Spleen (tissue), 7 donors: ENCODE measurements around the gene BRINP1.

Source experiments
- CTCF ChIP-seq, 11 experiments: fragments of 200-600 bp in 7 of 11; fragments of 450-650 bp in 4 of 11; sonication (generic) in 4 of 11; IDR thresholded peaks in 8 of 11; conservative IDR thresholded peaks in 3 of 11; 1 replicate in 7 of 11; 2 replicates in 4 of 11; pipeline versions ENCODE4 v1.4.0 to v1.8.0; 2016 to 2021; ENCODE audit warnings: antibody characterized with exemption in 11 of 11, inconsistent platforms in 4 of 11, mild to moderate bottlenecking in 1 of 11
- POLR2AphosphoS5 ChIP-seq, 3 donors: sonication (generic); formaldehyde crosslinking; IDR thresholded peaks; one replicate each; pipeline ENCODE4 v1.5.1; 2017; ENCODE audit warnings: antibody characterized with exemption in 3 of 3
- donor health status: DM: no; HTN: no; CAD: no; lungs with moderate emphysema.
- donor health status: DM: no; HTN: no; CAD: no.
- donor health status: DM: no; HTN: no; CAD: no.

- TF ChIP-seq POLR2AphosphoS5 (IDR thresholded peaks at IDR 0.05) (no peak), CTCF (IDR thresholded peaks at IDR 0.05 in 8 of 11, conservative IDR thresholded peaks at IDR 0.05 in 3 of 11) (no peak)
Measured at GRCh38 chr9:119367683-119368075, 1.6 kb downstream of the BRINP1 start.
